Neural crest cell (in vitro differentiated cells): Measurements from ENCODE around the gene PLEKHA6. TPM values are rescaled to one million over a fixed set of nuclear protein-coding genes. Genes with fewer than 3 reads are reported as not detected.

Experiments used
- DNase-seq: peaks from one replicate; pipeline ENCODE4 v3.0.0; 2021; ENCODE audit warnings: low read depth, mixed read lengths, low spot score
- H3K27ac Mint-ChIP-seq: one replicate; pipeline ENCODE4 v1.8.0; 2021; ENCODE audit warnings: mild to moderate bottlenecking, mixed read lengths; ENCODE audit not compliant: unreplicated experiment
- H3K27me3 Mint-ChIP-seq: 2 replicates; pipeline ENCODE4 v1.8.0; 2021; ENCODE audit warnings: low read depth, mild to moderate bottlenecking, mixed read lengths
- H3K36me3 Mint-ChIP-seq: 2 replicates; pipeline ENCODE4 v1.8.0; 2021; ENCODE audit warnings: low read depth, mild to moderate bottlenecking, mixed read lengths
- H3K4me1 Mint-ChIP-seq: 2 replicates; pipeline ENCODE4 v1.8.0; 2021; ENCODE audit warnings: mixed read lengths
- H3K4me3 Mint-ChIP-seq: one replicate; pipeline ENCODE4 v1.8.0; 2021; ENCODE audit warnings: mild to moderate bottlenecking, mixed read lengths
- H3K9me3 Mint-ChIP-seq: 2 replicates; pipeline ENCODE4 v1.8.0; 2021; ENCODE audit warnings: mixed read lengths
- CTCF ChIP-seq: fragments of 200-600 bp; sonication (generic); conservative IDR thresholded peaks from 2 replicates; pipeline ENCODE4 v1.5.0; 2021; ENCODE audit warnings: antibody characterized with exemption, mild to moderate bottlenecking
- total RNA-seq: library from RNA; stranded (reverse); gene quantifications from 2 replicates; pipeline ENCODE4 v1.2.1, GENCODE V29; 2021

The PLEKHA6 gene
- total RNA-seq, 1 donor from 2014 or later, result 4.5 TPM

GRCh38 chr1:204256531-204256930 lies 103.2 kb downstream of the PLEKHA6 start:
- peak overlapping the region; percentile 6 for H3K4me3 Mint-ChIP-seq
- DNase-seq, result no peak
- peak overlapping the region; percentile 89 for H3K27ac Mint-ChIP-seq
- no peaks in the 10 kb centered on the region for H3K9me3 Mint-ChIP-seq
- no peak for TF ChIP-seq CTCF
- peaks cover 39% of the 10 kb centered on the region for H3K4me1 Mint-ChIP-seq
- no peaks in the 10 kb centered on the region for H3K36me3 Mint-ChIP-seq
- no peaks in the 10 kb centered on the region for H3K27me3 Mint-ChIP-seq

DNA sequence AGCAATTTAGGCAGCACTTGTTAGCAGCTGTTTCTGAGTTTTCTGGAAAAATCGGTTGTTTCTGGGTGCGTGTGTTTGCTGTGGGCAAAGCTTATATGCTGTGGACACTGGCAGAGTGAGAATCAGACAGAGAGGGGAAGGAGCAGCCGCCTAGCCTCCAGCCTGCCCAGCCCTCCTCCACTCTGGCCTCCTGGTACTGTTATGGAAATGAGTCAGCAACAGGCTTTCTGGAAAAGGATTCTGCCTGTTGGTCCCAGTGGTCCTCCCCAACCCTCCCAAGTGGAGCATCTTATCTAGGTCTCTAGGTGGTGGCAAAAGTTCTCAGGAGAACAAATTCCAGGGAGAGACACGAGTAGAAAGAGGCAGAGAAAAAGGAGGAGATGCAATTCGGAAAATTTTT lies 103.8 kb downstream of the PLEKHA6 start:
- Mint-ChIP-seq H3K4me3 (peak overlapping the region; percentile 6), H3K36me3 (no peaks in the 10 kb centered on the region), H3K27me3 (no peaks in the 10 kb centered on the region), H3K27ac (no peak overlapping the region), H3K4me1 (peaks cover 39% of the 10 kb centered on the region), H3K9me3 (no peaks in the 10 kb centered on the region)
- TF ChIP-seq CTCF, result no peak
- no peak for DNase-seq

DNA sequence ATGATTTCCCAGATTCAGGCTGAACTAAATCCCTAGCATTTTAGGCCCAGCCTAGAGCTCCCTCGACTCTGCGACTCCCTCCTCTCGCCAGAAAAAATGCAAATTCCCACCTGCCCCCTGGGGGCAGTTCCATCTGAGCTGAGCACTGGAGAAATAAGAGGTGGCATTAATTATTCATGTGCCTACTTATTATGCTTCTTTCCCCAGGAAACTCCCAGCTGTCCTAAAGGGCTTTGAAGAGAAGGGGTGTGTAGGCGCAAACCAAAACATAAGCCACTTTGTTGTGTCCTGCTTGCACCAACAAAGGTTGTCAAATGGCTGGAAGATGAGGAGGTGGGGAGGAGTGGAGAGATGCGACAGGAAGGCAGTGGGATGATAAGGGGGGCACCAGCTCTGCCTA lies 104.5 kb downstream of the PLEKHA6 start:
- Mint-ChIP-seq H3K27ac (peak overlapping the region; percentile 52), H3K4me1 (peaks cover 39% of the 10 kb centered on the region), H3K36me3 (no peaks in the 10 kb centered on the region), H3K27me3 (no peaks in the 10 kb centered on the region), H3K4me3 (peak overlapping the region; percentile 41), H3K9me3 (no peaks in the 10 kb centered on the region)
- DNase-seq, result peak; percentile 21
- no peak for TF ChIP-seq CTCF

- no peak overlapping the region for H3K4me3 Mint-ChIP-seq
- TF ChIP-seq CTCF, result no peak
- H3K36me3 Mint-ChIP-seq, result no peaks in the 10 kb centered on the region
- H3K9me3 Mint-ChIP-seq, result no peaks in the 10 kb centered on the region
- peaks cover 43% of the 10 kb centered on the region for H3K4me1 Mint-ChIP-seq
- H3K27ac Mint-ChIP-seq, result no peak overlapping the region
- peaks cover 3% of the 10 kb centered on the region for H3K27me3 Mint-ChIP-seq
- DNase-seq, result no peak
Measured at GRCh38 chr1:204254031-204254661, 105.6 kb downstream of the PLEKHA6 start.

- Mint-ChIP-seq H3K9me3 (no peaks in the 10 kb centered on the region), H3K4me1 (peaks cover 37% of the 10 kb centered on the region), H3K27ac (peak overlapping the region; percentile 60), H3K4me3 (no peak overlapping the region), H3K27me3 (peaks cover 5% of the 10 kb centered on the region), H3K36me3 (no peaks in the 10 kb centered on the region)
- DNase-seq, result no peak
- TF ChIP-seq CTCF, result no peak
Measured at GRCh38 chr1:204251926-204252689, 107.6 kb downstream of the PLEKHA6 start.
